Measurements from ENCODE around the gene DEPDC1B. TPM values are rescaled to one million over a fixed set of nuclear protein-coding genes. Genes with fewer than 3 reads are reported as not detected.
"Not testable (repeated sequence)": the region's sequence is repeated elsewhere in the genome, so short reads cannot be mapped to it uniquely, and the experiment has no call there.

Gene DEPDC1B
- total RNA-seq, 1 donor from 2014 or later = 0.74 TPM

DNA sequence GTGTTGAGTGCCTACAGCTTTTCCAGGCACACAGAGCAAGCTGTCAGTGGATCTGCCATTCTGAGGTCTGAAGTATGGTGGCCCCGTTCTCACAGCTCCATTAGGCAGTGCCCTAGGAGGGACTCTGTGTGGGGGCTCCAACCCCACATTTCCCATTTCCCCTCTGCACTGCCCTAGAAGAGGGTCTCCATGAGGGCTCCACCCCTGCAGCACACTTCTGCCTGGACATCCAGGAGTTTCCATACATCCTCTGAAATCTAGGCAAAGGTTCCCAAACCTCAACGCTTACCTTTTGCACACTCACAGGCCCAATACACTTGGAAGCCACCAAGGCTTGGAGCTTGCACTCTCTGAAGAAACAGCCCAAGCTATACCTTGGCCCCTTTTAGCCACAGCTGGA is 131.3 kb downstream of the DEPDC1B start:
- no peaks in the 10 kb centered on the region for H3K9me3 ChIP-seq
- H3K36me3 ChIP-seq = no peaks in the 10 kb centered on the region
- no peak for DNase-seq (ENCODE audit: extremely low spot score in 2 of 2)
- H3K4me1 ChIP-seq = no peaks in the 10 kb centered on the region
- H3K4me3 ChIP-seq = no peak overlapping the region
- intact Hi-C loops (cut with DNase I) = no loop called here
- no peak overlapping the region for H3K27ac ChIP-seq
- no peaks in the 10 kb centered on the region for H3K27me3 ChIP-seq
- TF ChIP-seq POLR2AphosphoS5 (IDR thresholded peaks at IDR 0.05; ENCODE audit: insufficient read depth in 1 of 2, low read depth in 1 of 2) = no peak
- TF ChIP-seq, protein P1, sequence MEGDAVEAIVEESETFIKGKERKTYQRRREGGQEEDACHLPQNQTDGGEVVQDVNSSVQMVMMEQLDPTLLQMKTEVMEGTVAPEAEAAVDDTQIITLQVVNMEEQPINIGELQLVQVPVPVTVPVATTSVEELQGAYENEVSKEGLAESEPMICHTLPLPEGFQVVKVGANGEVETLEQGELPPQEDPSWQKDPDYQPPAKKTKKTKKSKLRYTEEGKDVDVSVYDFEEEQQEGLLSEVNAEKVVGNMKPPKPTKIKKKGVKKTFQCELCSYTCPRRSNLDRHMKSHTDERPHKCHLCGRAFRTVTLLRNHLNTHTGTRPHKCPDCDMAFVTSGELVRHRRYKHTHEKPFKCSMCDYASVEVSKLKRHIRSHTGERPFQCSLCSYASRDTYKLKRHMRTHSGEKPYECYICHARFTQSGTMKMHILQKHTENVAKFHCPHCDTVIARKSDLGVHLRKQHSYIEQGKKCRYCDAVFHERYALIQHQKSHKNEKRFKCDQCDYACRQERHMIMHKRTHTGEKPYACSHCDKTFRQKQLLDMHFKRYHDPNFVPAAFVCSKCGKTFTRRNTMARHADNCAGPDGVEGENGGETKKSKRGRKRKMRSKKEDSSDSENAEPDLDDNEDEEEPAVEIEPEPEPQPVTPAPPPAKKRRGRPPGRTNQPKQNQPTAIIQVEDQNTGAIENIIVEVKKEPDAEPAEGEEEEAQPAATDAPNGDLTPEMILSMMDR (IDR thresholded peaks at IDR 0.05) = no peak
- TF ChIP-seq POLR2A (IDR thresholded peaks at IDR 0.05) = no peak

DNA sequence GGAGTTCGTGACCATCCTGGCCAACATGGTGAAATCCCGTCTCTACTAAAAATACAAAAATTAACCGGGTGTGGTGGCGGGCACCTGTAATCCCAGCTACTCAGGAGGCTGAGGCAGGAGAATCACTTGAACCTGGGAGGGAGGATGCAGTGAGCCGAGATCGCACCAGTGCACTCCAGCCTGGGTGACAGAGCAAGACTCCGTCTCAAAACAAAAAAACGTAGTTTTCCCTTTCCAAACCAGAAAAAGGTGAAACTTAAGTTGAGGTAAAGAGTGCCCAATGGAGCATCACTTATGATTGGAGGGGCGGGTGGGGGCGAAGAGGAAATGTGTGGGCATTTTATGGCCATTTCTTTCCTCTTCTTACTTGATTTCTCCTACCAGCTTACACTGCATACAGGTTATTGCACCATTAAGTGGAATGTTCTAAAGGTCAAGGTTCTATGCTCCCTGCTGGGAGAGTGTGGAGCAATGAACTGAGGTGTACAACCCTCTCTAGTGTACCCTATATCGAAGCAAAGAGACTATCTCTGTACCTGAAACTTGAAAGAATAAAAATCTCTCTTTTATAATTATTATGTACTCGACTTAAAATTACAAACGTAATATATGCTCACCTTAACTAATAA is 136.2 kb downstream of the DEPDC1B start:
- Histone ChIP-seq H3K9me3 (no peaks in the 10 kb centered on the region), H3K4me1 (no peaks in the 10 kb centered on the region), H3K27ac (no peak overlapping the region), H3K27me3 (no peaks in the 10 kb centered on the region), H3K36me3 (no peaks in the 10 kb centered on the region), H3K4me3 (no peak overlapping the region)
- TF ChIP-seq POLR2AphosphoS5 (IDR thresholded peaks at IDR 0.05; ENCODE audit: insufficient read depth in 1 of 2, low read depth in 1 of 2) (no peak), POLR2A (IDR thresholded peaks at IDR 0.05) (no peak)
- TF ChIP-seq, protein P1 (IDR thresholded peaks at IDR 0.05) = no peak
- DNase-seq (ENCODE audit: extremely low spot score in 2 of 2) = no peak
- intact Hi-C loops (cut with DNase I) = no loop called here

DNA sequence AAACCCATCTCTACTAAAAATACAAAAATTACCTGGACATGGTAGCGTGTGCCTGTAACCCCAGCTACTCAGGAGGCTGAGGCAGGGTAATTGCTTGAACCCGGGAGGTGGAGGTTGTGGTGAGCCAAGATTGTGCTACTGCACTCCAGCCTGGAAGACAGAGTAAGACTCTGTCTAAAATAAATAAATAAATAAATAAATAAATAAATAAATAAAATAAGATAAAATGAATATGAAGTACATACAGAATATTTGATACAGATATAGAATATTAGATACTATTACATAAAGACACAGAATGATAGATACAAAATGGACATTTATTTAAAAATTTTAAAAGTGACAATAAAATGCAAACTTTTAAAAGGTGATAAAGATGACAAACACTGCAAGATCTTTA is 146.7 kb downstream of the DEPDC1B start:
- H3K36me3 ChIP-seq; H3K9me3 ChIP-seq; H3K4me1 ChIP-seq; DNase-seq (ENCODE audit: extremely low spot score in 2 of 2); H3K4me3 ChIP-seq; intact Hi-C loops (cut with DNase I); H3K27me3 ChIP-seq; H3K27ac ChIP-seq: not testable (repeated sequence)

DNA sequence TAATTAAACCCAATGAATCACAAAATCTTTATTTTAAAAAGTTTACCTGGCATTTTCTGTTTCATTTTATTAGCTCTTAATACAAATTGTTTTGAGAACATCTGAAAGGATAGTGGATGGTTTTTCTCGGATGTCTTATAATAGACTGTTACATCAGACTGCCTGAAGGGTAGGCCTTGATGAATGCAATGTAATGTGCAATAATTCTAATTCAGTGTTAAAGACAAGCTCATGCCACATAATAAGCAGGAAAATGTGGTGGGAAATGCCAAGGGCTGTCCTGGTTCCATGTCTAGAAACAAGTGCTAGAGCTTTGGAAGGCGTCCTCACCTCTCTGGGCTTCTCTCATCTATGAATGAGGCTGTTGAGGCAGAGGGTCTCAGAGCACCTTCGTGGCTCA is 148.1 kb downstream of the DEPDC1B start:
- no peak overlapping the region for H3K4me3 ChIP-seq
- intact Hi-C loops (cut with DNase I) = no loop called here
- no peak overlapping the region for H3K27ac ChIP-seq
- no peaks in the 10 kb centered on the region for H3K36me3 ChIP-seq
- TF ChIP-seq POLR2AphosphoS5 (IDR thresholded peaks at IDR 0.05; ENCODE audit: insufficient read depth in 1 of 2, low read depth in 1 of 2) = no peak
- TF ChIP-seq, protein P1 (IDR thresholded peaks at IDR 0.05) = no peak
- TF ChIP-seq POLR2A (IDR thresholded peaks at IDR 0.05) = no peak
- H3K27me3 ChIP-seq = no peaks in the 10 kb centered on the region
- no peaks in the 10 kb centered on the region for H3K4me1 ChIP-seq
- no peaks in the 10 kb centered on the region for H3K9me3 ChIP-seq
- DNase-seq (ENCODE audit: extremely low spot score in 2 of 2) = no peak

DNA sequence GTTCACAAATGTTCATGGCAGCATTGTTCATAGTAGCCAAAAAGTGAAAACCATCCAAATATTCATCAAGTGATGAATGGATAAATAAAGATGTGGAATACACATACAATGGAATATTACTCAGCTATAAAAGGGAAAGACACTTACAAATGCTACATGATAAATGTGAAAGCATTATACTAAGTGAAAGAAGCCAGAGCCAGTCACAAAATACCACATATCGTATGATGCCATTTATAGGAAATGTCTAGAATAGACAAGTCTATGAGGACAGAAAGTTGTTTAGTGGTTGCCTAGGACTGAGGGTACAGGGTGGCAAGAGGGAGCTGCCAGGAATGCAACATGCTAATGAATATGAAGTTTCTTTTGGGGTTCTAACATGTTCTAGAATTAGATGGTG is 148.7 kb downstream of the DEPDC1B start:
- no peak for DNase-seq (ENCODE audit: extremely low spot score in 2 of 2)
- TF ChIP-seq, protein P1 (IDR thresholded peaks at IDR 0.05) = no peak
- TF ChIP-seq POLR2A (IDR thresholded peaks at IDR 0.05) = no peak
- no peak for TF ChIP-seq POLR2AphosphoS5 (IDR thresholded peaks at IDR 0.05; ENCODE audit: insufficient read depth in 1 of 2, low read depth in 1 of 2)
- intact Hi-C loops (cut with DNase I) = no loop called here
- no peaks in the 10 kb centered on the region for H3K9me3 ChIP-seq
- H3K27me3 ChIP-seq = no peaks in the 10 kb centered on the region
- no peaks in the 10 kb centered on the region for H3K36me3 ChIP-seq
- no peak overlapping the region for H3K4me3 ChIP-seq
- H3K4me1 ChIP-seq = no peaks in the 10 kb centered on the region
- no peak overlapping the region for H3K27ac ChIP-seq
